HepG2 (cell line): ENCODE data around the gene FAM90A1.
"Not testable (repeated sequence)": the region's sequence is repeated elsewhere in the genome, so short reads cannot be mapped to it uniquely, and the experiment has no call there.

Experiments used
- AGO1 ChIP-seq: fragments of 200-400 bp; formaldehyde crosslinking; IDR thresholded peaks from 2 replicates; pipeline ENCODE4 v1.6.1; 2017; ENCODE audit warnings: mild to moderate bottlenecking, low read depth, low read length, moderate library complexity; ENCODE audit not compliant: poor library complexity, severe bottlenecking
- ATF7-NPFF ChIP-seq: sonication (generic); formaldehyde crosslinking; IDR thresholded peaks from 2 replicates; pipeline ENCODE4 v1.8.1; 2023; ENCODE audit warnings: mild to moderate bottlenecking, low read depth, missing genetic modification reagents, moderate library complexity
- HMG20A ChIP-seq: IDR thresholded peaks from 2 replicates; pipeline ENCODE4 v1.6.1; 2016; ENCODE audit warnings: borderline replicate concordance
- PHF21A ChIP-seq: sonication (generic); formaldehyde crosslinking; IDR thresholded peaks from 2 replicates; pipeline ENCODE4 v1.5.0; 2020; ENCODE audit warnings: mild to moderate bottlenecking, missing genetic modification reagents
- TAF1 ChIP-seq: sonication (generic); formaldehyde crosslinking; IDR thresholded peaks from 2 replicates; pipeline ENCODE4 v1.4.0; 2020; ENCODE audit warnings: missing genetic modification reagents
- ZBTB8A ChIP-seq: sonication (generic); formaldehyde crosslinking; IDR thresholded peaks from 2 replicates; pipeline ENCODE4 v1.4.0; 2020; ENCODE audit warnings: mild to moderate bottlenecking, low read depth, missing genetic modification reagents, borderline replicate concordance
- ZNF331 ChIP-seq: sonication (generic); formaldehyde crosslinking; IDR thresholded peaks from 2 replicates; pipeline ENCODE4 v1.4.0; 2020; ENCODE audit warnings: missing genetic modification reagents
- ZNF44 ChIP-seq: sonication (generic); formaldehyde crosslinking; IDR thresholded peaks from 2 replicates; pipeline ENCODE4 v1.5.1; 2020; ENCODE audit warnings: mild to moderate bottlenecking, missing genetic modification reagents
- TF ChIP-seq, protein P1 (sequence below), 2 experiments: sonication (generic) in 1 of 2; formaldehyde crosslinking in 1 of 2; IDR thresholded peaks; 2 replicates each; pipeline versions ENCODE4 v1.5.1 to v1.6.1; 2011 to 2020; ENCODE audit warnings: borderline replicate concordance in 1 of 2, low read depth in 1 of 2, low read length in 1 of 2, mild to moderate bottlenecking in 1 of 2, missing genetic modification reagents in 1 of 2, moderate library complexity in 1 of 2
- TF ChIP-seq, protein P2 (sequence below): IDR thresholded peaks from 2 replicates; pipeline ENCODE4 v1.6.1; 2012; ENCODE audit warnings: inconsistent platforms
- TF ChIP-seq, protein P3 (sequence below): sonication (generic); formaldehyde crosslinking; IDR thresholded peaks from 2 replicates; pipeline ENCODE4 v1.5.0; 2020; ENCODE audit warnings: mild to moderate bottlenecking, missing genetic modification reagents, moderate library complexity
- TF ChIP-seq, protein P4 (sequence below): sonication (generic); formaldehyde crosslinking; IDR thresholded peaks from 2 replicates; pipeline ENCODE4 v1.5.0; 2020; ENCODE audit warnings: mild to moderate bottlenecking, missing genetic modification reagents
- TF ChIP-seq, protein P5 (sequence below): sonication (generic); formaldehyde crosslinking; IDR thresholded peaks from 2 replicates; pipeline ENCODE4 v1.4.0; 2020; ENCODE audit warnings: missing genetic modification reagents

DNA sequence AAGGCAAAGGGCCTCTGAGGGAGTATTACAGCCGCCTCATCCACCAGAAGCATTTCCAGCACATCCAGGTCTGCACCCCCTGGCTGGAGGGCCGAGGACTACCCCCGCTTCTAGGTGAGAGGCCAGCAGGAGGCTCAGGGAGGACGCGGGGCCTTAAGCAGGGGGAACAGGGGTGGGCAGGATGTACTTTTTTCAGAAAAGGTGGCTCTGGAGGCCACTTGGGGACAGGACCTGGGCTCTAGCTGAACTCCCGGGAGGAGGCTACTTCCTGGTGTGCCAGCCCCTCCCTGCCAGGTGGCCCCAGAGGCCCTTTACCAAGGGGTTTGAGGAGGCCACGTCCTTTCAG, 287 bp upstream of the FAM90A1 start:
- not testable (repeated sequence) for TF ChIP-seq TAF1 (CRISPR knock-in tag); AGO1; ZBTB8A; HMG20A; ATF7-NPFF; PHF21A (CRISPR knock-in tag); ZNF331 (CRISPR knock-in tag); ZNF44 (CRISPR knock-in tag)
- TF ChIP-seq, protein P1, sequence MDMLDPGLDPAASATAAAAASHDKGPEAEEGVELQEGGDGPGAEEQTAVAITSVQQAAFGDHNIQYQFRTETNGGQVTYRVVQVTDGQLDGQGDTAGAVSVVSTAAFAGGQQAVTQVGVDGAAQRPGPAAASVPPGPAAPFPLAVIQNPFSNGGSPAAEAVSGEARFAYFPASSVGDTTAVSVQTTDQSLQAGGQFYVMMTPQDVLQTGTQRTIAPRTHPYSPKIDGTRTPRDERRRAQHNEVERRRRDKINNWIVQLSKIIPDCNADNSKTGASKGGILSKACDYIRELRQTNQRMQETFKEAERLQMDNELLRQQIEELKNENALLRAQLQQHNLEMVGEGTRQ (IDR thresholded peaks at IDR 0.05; ENCODE audit: low read depth, low read length): not testable (repeated sequence)
- TF ChIP-seq, protein P1 (CRISPR knock-in tag; IDR thresholded peaks at IDR 0.05; ENCODE audit: borderline replicate concordance): not testable (repeated sequence)
- TF ChIP-seq, protein P2, sequence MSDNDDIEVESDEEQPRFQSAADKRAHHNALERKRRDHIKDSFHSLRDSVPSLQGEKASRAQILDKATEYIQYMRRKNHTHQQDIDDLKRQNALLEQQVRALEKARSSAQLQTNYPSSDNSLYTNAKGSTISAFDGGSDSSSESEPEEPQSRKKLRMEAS: not testable (repeated sequence)
- TF ChIP-seq, protein P3, sequence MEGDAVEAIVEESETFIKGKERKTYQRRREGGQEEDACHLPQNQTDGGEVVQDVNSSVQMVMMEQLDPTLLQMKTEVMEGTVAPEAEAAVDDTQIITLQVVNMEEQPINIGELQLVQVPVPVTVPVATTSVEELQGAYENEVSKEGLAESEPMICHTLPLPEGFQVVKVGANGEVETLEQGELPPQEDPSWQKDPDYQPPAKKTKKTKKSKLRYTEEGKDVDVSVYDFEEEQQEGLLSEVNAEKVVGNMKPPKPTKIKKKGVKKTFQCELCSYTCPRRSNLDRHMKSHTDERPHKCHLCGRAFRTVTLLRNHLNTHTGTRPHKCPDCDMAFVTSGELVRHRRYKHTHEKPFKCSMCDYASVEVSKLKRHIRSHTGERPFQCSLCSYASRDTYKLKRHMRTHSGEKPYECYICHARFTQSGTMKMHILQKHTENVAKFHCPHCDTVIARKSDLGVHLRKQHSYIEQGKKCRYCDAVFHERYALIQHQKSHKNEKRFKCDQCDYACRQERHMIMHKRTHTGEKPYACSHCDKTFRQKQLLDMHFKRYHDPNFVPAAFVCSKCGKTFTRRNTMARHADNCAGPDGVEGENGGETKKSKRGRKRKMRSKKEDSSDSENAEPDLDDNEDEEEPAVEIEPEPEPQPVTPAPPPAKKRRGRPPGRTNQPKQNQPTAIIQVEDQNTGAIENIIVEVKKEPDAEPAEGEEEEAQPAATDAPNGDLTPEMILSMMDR (CRISPR knock-in tag): not testable (repeated sequence)
- TF ChIP-seq, protein P4, sequence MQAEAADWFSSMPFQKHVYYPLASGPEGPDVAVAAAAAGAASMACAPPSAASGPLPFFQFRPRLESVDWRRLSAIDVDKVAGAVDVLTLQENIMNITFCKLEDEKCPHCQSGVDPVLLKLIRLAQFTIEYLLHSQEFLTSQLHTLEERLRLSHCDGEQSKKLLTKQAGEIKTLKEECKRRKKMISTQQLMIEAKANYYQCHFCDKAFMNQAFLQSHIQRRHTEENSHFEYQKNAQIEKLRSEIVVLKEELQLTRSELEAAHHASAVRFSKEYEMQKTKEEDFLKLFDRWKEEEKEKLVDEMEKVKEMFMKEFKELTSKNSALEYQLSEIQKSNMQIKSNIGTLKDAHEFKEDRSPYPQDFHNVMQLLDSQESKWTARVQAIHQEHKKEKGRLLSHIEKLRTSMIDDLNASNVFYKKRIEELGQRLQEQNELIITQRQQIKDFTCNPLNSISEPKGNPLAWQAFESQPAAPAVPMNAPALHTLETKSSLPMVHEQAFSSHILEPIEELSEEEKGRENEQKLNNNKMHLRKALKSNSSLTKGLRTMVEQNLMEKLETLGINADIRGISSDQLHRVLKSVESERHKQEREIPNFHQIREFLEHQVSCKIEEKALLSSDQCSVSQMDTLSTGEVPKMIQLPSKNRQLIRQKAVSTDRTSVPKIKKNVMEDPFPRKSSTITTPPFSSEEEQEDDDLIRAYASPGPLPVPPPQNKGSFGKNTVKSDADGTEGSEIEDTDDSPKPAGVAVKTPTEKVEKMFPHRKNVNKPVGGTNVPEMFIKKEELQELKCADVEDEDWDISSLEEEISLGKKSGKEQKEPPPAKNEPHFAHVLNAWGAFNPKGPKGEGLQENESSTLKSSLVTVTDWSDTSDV (CRISPR knock-in tag): not testable (repeated sequence)
- TF ChIP-seq, protein P5, sequence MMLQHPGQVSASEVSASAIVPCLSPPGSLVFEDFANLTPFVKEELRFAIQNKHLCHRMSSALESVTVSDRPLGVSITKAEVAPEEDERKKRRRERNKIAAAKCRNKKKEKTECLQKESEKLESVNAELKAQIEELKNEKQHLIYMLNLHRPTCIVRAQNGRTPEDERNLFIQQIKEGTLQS (CRISPR knock-in tag): not testable (repeated sequence)
